ENCODE measurements around the gene BTBD1.

The BTBD1 gene

DNA sequence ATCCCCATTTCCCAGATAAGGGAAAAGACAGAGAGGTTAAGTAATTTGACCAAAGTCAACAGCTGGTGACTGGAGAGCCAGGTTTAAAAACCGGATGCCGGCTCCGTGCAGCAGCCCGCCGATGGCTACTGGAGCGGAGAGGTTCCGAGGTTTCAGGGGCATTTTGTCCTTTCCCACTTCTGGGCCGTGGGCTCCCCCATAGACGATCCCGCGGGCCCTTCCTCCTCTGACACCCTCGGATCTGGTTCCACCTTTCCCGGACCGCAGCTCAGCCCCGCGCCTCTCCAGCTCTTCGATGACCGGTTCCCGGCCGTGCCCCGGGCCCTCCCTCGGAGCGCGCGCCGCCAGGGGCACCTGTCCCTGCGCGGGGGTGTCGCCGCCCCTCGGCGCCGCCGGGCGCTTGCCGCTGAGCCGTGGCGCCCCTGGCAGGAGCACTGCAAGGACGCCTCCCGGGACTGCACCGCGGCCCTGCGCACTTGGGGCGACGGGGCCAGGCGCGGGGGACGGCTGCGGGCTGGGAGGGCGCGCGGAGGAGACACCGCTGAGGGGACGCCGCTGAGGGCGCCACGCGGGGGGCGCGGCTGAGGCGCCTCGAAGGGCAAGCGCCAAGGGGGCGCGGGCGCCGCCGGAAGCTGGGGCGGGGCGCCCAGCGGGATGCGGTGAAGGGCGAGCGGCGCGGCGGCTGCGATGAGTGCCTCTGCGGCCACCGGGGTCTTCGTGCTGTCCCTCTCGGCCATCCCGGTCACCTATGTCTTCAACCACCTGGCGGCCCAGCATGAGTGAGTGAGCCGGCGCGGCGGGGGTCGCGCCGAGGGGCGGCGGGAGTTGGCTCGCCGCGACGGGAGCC lies 40.2 kb upstream of the BTBD1 start, which contains the start of gene TM6SF1:
TSS of gene TM6SF1 (plus strand) at position 652 of the 847 bp plus-strand sequence. CDS start at position 688, 36 bp downstream.
- peak; percentile 49 for DNase-seq (ENCODE audit: low spot score)
- TF ChIP-seq, protein P1, sequence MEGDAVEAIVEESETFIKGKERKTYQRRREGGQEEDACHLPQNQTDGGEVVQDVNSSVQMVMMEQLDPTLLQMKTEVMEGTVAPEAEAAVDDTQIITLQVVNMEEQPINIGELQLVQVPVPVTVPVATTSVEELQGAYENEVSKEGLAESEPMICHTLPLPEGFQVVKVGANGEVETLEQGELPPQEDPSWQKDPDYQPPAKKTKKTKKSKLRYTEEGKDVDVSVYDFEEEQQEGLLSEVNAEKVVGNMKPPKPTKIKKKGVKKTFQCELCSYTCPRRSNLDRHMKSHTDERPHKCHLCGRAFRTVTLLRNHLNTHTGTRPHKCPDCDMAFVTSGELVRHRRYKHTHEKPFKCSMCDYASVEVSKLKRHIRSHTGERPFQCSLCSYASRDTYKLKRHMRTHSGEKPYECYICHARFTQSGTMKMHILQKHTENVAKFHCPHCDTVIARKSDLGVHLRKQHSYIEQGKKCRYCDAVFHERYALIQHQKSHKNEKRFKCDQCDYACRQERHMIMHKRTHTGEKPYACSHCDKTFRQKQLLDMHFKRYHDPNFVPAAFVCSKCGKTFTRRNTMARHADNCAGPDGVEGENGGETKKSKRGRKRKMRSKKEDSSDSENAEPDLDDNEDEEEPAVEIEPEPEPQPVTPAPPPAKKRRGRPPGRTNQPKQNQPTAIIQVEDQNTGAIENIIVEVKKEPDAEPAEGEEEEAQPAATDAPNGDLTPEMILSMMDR (IDR thresholded peaks at IDR 0.05; ENCODE audit: extremely low read depth, insufficient read depth, missing control alignments) = no peak
- in situ Hi-C loops (cut with MboI; ENCODE audit: low pct_unique_long_range_greater_than_20kb, low sequenced_read_pairs, unreplicated experiment) = no loop called here

DNA sequence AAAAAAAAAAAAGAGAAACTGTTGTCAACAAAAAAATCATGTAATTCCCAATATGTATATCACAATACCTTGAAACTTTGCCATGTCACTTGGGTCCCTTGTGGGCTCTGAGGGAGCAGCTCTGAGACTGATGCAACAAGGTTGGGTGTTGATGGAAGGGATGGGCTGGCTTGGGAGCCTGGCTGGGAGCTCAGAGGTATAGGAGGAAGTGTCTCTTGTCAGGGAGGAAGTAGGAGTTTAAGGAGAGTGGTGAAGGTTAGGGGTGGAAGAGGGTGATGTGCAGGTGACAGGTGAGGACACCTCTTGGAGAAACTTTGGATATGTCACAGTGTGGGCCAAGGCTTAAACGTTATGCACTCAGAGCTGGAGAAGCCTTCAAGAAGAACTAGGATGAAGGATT lies 38.4 kb upstream of the BTBD1 start:
- TF ChIP-seq, protein P1 (IDR thresholded peaks at IDR 0.05; ENCODE audit: extremely low read depth, insufficient read depth, missing control alignments) = no peak
- no peak for DNase-seq (ENCODE audit: low spot score)
- in situ Hi-C loops (cut with MboI; ENCODE audit: low pct_unique_long_range_greater_than_20kb, low sequenced_read_pairs, unreplicated experiment) = no loop called here

DNA sequence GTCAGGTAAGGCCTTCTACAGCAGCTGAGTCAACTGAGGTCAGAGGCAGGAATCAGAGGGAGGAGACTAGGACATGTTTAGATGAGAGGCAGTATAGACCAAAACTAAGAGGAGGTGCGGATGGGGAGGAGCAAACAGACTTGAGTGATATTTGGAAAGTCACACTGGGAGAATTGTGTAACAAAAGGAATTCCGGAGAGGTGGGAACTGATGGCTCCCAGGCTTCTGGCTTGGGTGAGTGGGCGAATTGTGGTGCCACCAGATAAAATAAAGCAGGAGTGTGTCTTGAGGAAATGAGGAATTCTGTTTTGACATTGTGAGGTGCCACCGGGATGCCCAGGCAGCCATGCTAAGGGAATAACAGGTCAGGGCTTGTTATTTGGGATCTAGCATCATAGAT lies 37.1 kb upstream of the BTBD1 start:
- in situ Hi-C loops (cut with MboI; ENCODE audit: low pct_unique_long_range_greater_than_20kb, low sequenced_read_pairs, unreplicated experiment) = no loop called here
- DNase-seq (ENCODE audit: low spot score) = no peak

DNA sequence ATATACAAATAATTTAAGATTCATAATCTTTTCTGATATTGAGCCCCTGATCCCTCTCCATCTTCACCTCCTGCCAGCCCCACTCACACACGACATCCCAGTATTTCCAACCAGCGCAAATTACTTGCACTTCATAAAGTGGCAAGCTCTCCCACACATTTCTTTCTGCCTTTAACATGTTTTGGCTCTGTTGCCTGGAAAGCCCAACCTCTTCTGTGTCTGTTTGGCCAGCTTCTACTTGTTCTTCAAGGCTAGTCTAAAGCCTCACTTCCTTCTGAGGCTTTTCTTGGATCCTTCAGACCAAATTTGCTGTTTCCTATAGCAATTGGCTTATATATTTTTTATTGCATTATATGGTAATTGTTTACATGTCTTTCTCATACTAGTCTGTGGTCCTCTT lies 35.3 kb upstream of the BTBD1 start:
- TF ChIP-seq, protein P1 (IDR thresholded peaks at IDR 0.05; ENCODE audit: extremely low read depth, insufficient read depth, missing control alignments) = no peak
- DNase-seq (ENCODE audit: low spot score) = no peak
- in situ Hi-C loops (cut with MboI; ENCODE audit: low pct_unique_long_range_greater_than_20kb, low sequenced_read_pairs, unreplicated experiment) = no loop called here

More for the DNA sequence above, 37.1 kb upstream of the BTBD1 start:
- TF ChIP-seq, protein P1 (IDR thresholded peaks at IDR 0.05; ENCODE audit: extremely low read depth, insufficient read depth, missing control alignments) = no peak

DNA sequence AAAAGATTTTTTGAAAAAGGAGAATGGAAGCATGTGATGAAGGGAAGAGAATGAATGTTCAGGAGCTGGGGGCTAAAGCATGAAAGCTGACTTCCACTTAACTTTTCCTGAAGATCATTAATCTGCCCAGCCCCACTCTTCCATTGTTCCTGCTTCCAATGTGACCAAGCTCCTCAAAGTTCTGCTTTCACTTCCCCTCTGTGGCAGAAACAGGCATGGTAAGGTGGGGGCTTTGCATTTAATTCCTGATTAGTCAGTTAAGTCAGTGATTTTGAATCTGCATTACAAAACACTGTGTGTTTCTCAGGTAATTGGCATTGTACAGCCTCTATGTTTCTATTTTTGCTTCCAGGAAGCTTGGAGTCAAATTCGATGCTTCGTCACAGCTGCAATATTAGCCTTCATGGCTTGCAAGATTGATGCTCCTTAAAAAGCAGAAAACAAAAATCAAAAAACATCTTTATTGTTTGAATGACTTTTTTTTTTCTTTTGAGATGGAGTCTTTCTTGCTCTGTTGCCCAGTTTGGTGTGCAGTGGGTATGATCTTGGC lies 33.1 kb upstream of the BTBD1 start:
- TF ChIP-seq, protein P1 (IDR thresholded peaks at IDR 0.05; ENCODE audit: extremely low read depth, insufficient read depth, missing control alignments) = no peak
- in situ Hi-C loops (cut with MboI; ENCODE audit: low pct_unique_long_range_greater_than_20kb, low sequenced_read_pairs, unreplicated experiment) = no loop called here
- no peak for DNase-seq (ENCODE audit: low spot score)

DNA sequence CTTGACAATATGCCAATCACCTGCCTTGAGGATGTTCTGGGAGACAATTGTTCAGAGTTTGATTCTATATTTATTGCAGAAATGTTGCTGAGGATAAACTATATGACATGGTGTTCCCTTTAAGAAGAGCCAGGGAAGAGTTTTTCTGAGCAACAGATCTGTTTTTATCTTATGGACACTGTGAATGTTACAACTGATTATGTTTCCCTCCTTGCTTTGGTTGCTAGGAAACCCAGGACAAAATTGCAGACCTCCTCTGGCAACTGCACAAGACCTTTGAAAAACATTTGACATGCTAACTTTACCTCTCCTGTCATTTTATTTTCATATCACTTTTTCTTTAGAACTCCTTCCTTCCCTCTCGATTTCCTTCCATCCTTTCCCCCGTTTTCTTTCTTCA lies 32.2 kb upstream of the BTBD1 start:
- no peak for DNase-seq (ENCODE audit: low spot score)
- in situ Hi-C loops (cut with MboI; ENCODE audit: low pct_unique_long_range_greater_than_20kb, low sequenced_read_pairs, unreplicated experiment) = no loop called here
- TF ChIP-seq, protein P1 (IDR thresholded peaks at IDR 0.05; ENCODE audit: extremely low read depth, insufficient read depth, missing control alignments) = no peak

Measured in GM13977 (cell line).